Mesendoderm (in vitro differentiated cells): ENCODE measurements around the gene NTN1.

Source experiments
- DNase-seq: peaks from one replicate; pipeline ENCODE4 v3.0.0; 2013
- H2AK5ac ChIP-seq: 2 replicates; pipeline ENCODE4 v1.6.1; 2013; ENCODE audit warnings: low read length, inconsistent platforms
- H2BK120ac ChIP-seq: 2 replicates; pipeline ENCODE4 v1.6.1; 2013; ENCODE audit warnings: low read depth, mild to moderate bottlenecking, low read length, moderate library complexity, mixed read lengths
- H2BK15ac ChIP-seq: replicated peaks from 2 replicates; pipeline ENCODE4 v1.6.1; 2013; ENCODE audit warnings: low read depth, mild to moderate bottlenecking, moderate library complexity
- H2BK5ac ChIP-seq: 2 replicates; pipeline ENCODE4 v1.6.1; 2013; ENCODE audit warnings: low read length, inconsistent platforms
- H3K18ac ChIP-seq: 2 replicates; pipeline ENCODE4 v1.6.1; 2013; ENCODE audit warnings: mild to moderate bottlenecking, low read length, mixed read lengths
- H3K23ac ChIP-seq: one replicate; pipeline ENCODE4 v1.6.1; 2013; ENCODE audit warnings: low read length
- H3K27ac ChIP-seq: 2 replicates; pipeline ENCODE4 v1.5.1; 2013; ENCODE audit warnings: low read depth, mild to moderate bottlenecking, inconsistent platforms, low read length, moderate library complexity
- H3K27me3 ChIP-seq: 2 replicates; pipeline ENCODE4 v1.6.1; 2013; ENCODE audit warnings: low read length, control low read depth, mild to moderate bottlenecking, inconsistent platforms; ENCODE audit not compliant: insufficient read depth, poor library complexity
- H3K36me3 ChIP-seq: 2 replicates; pipeline ENCODE4 v1.6.1; 2013; ENCODE audit warnings: low read length, inconsistent platforms; ENCODE audit not compliant: control insufficient read depth, insufficient read depth
- H3K4ac ChIP-seq: one replicate; pipeline ENCODE4 v1.6.1; 2013; ENCODE audit warnings: low read depth, mild to moderate bottlenecking, low read length, moderate library complexity
- H3K4me1 ChIP-seq: 2 replicates; pipeline ENCODE4 v1.6.1; 2013; ENCODE audit warnings: low read depth, low read length, inconsistent platforms; ENCODE audit not compliant: control insufficient read depth
- H3K4me2 ChIP-seq: 2 replicates; pipeline ENCODE4 v1.6.1; 2013; ENCODE audit warnings: low read length
- H3K4me3 ChIP-seq: 2 replicates; pipeline ENCODE4 v1.5.1; 2013; ENCODE audit warnings: mild to moderate bottlenecking, low read length
- H3K56ac ChIP-seq: one replicate; pipeline ENCODE4 v1.6.1; 2013; ENCODE audit warnings: low read length
- H3K79me1 ChIP-seq: 2 replicates; pipeline ENCODE4 v1.6.1; 2013; ENCODE audit warnings: low read length, inconsistent platforms
- H3K79me2 ChIP-seq: 2 replicates; pipeline ENCODE4 v1.6.1; 2013; ENCODE audit warnings: mild to moderate bottlenecking, low read length; ENCODE audit not compliant: control insufficient read depth, insufficient read depth
- H3K9ac ChIP-seq: 2 replicates; pipeline ENCODE4 v1.6.1; 2013; ENCODE audit warnings: low read length, inconsistent platforms
- H4K5ac ChIP-seq: one replicate; pipeline ENCODE4 v1.6.1; 2013; ENCODE audit warnings: low read length
- H4K8ac ChIP-seq: one replicate; pipeline ENCODE4 v1.6.1; 2013; ENCODE audit warnings: low read depth, mild to moderate bottlenecking, control low read depth, low read length, moderate library complexity
- WGBS: extraction: QIAGEN DNeasy Blood & Tissue Kit; methylation state at CpG from one replicate; pipeline ENCODE4 v1.1.7; 2013; ENCODE audit warnings: low lambda C conversion rate, missing lambda C conversion rate; ENCODE audit not compliant: insufficient coverage; ENCODE audit errors: extremely low coverage; 5-methylcytosine and 5-hydroxymethylcytosine counted together

Gene NTN1

DNA sequence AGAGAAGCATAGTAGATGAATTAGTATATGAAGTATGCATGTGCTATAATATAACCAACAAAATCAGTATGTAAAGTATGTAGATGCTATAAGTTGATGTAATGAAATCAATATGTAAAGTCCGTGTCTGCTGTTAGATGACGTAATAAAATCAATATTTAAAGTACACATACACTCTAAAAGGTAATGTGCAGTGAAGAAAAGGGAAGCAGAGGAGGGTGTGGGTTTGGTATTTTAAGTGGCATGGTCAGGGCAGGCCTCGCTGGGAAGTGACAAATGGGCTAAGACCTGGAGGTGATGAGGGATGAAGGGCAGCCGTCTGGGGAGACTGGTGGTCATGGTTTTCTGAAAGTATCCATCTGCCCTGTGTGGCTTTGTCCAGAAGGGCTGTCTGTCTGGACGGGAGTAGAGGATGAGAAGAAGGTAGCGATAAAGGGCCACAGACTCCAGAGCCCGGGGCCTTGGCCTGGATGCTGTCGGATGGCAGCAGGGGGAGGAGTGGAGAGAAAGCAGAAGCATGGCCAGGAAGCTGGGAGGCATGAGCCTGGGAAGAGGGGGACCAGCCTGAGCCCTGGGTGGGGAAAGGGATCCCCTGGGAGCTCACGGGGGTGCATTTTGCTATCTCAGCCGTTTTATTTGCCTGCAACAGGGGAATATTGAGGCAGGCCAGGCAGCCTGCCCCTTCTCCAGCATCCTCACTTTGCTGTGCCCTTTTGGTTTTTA is 121.6 kb downstream of the NTN1 start:
- H3K27ac ChIP-seq = no peak overlapping the region
- no peak overlapping the region for H3K4ac ChIP-seq
- no peaks in the 10 kb centered on the region for H3K36me3 ChIP-seq
- no peak overlapping the region for H2BK120ac ChIP-seq
- WGBS = no CpG with 5 or more reads among the region's 10 CpGs
- no peak overlapping the region for H3K4me2 ChIP-seq
- no peak overlapping the region for H3K23ac ChIP-seq
- H3K4me1 ChIP-seq = peaks cover 8% of the 10 kb centered on the region
- H4K8ac ChIP-seq = no peak overlapping the region
- H3K4me3 ChIP-seq = no peak overlapping the region
- no peak overlapping the region for H2AK5ac ChIP-seq
- no peak overlapping the region for H4K5ac ChIP-seq
- no peaks in the 10 kb centered on the region for H3K79me2 ChIP-seq
- H2BK15ac ChIP-seq = no peak overlapping the region
- no peak for DNase-seq
- no peaks in the 10 kb centered on the region for H3K27me3 ChIP-seq
- no peak overlapping the region for H3K18ac ChIP-seq
- no peak overlapping the region for H3K9ac ChIP-seq
- H3K56ac ChIP-seq = no peak overlapping the region
- no peaks in the 10 kb centered on the region for H3K79me1 ChIP-seq
- H2BK5ac ChIP-seq = no peak overlapping the region

DNA sequence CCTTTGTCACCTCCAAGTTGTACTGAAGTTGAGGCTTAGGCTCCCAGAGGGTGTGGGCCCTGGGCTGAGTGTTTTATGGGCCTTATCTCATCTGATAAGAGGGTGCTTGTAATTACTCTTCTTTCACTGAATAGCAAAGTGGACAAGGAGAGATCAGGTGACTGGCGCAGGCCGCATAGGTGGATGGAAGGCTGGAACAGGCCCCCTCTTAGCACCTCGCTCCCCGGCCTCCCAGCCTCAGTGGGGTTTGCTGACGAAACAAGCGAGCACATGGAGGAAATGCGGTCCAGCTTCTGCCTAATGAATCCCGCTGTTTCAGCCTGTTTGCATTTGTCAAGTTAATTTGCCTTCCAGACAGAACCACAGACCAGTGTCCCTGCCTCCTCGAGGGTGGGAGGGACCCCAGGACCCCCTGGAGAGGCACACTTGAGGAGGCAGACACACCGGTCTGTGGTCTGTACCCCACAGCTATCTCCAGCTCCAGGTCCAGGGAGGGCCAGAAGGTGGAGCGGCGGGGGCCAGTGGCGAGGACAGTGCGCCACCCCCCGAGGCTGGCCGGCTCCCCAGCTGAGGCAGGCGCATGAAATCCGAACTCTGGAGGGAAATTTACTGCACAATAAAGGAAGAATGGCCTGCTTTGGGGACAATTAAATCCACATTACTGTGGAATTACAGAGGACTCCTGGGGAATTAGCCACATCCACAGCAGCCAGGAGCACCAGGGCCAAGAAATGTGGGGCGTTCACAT is 123.4 kb downstream of the NTN1 start:
- H3K56ac ChIP-seq = peak overlapping the region; percentile 42
- WGBS = no CpG with 5 or more reads among the region's 19 CpGs
- H2BK15ac ChIP-seq = no peak overlapping the region
- no peak overlapping the region for H4K5ac ChIP-seq
- no peaks in the 10 kb centered on the region for H3K27me3 ChIP-seq
- no peak overlapping the region for H2AK5ac ChIP-seq
- no peak overlapping the region for H2BK5ac ChIP-seq
- peaks cover 8% of the 10 kb centered on the region for H3K4me1 ChIP-seq
- no peaks in the 10 kb centered on the region for H3K36me3 ChIP-seq
- no peak overlapping the region for H3K18ac ChIP-seq
- no peak overlapping the region for H3K27ac ChIP-seq
- H3K4ac ChIP-seq = no peak overlapping the region
- no peak overlapping the region for H3K9ac ChIP-seq
- peak; percentile 72 for DNase-seq
- H4K8ac ChIP-seq = no peak overlapping the region
- H3K4me2 ChIP-seq = no peak overlapping the region
- H3K4me3 ChIP-seq = no peak overlapping the region
- no peaks in the 10 kb centered on the region for H3K79me1 ChIP-seq
- H3K79me2 ChIP-seq = no peaks in the 10 kb centered on the region
- no peak overlapping the region for H2BK120ac ChIP-seq
- H3K23ac ChIP-seq = no peak overlapping the region

GRCh38 chr17:9146064-9146463 is 124.8 kb downstream of the NTN1 start:
- DNase-seq = no peak
- Histone ChIP-seq H4K5ac (no peak overlapping the region), H3K4ac (no peak overlapping the region)

DNA sequence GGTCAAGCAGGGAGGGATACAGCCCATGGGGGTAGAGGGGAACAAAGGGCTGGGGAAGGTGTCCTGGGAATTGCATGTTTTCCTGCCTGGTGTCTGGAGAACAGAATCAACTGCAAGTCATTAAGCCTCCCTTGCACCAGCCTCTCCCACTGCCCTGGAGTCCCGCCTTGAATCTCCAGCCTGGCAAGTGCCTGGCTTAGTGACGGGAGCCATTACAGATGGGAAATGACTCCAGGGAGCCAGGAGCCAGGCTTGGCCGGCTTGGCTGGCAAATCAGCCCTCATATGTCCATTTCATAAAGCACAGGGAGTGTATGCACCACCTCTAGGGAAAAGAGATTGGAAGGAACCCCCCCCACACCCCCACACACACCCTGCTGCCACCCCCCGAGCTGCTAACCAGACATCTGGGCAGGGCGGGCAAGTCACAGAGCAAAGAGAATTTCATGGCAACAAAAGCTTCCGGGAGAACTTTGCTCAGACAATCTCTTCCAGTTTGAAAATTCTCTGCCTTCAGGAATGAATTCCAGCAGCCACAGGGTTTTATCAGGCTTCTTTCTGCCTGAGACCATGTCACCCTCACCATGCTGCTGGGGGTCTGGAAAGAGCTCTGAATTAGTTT is 127.7 kb downstream of the NTN1 start:
- Histone ChIP-seq H3K4ac (no peak overlapping the region), H2BK15ac (no peak overlapping the region)
- WGBS = no CpG with 5 or more reads among the region's 6 CpGs

More at GRCh38 chr17:9146064-9146463, 124.8 kb downstream of the NTN1 start:
- Histone ChIP-seq H3K9ac (no peak overlapping the region), H3K79me2 (no peaks in the 10 kb centered on the region), H3K27ac (no peak overlapping the region), H3K4me2 (no peak overlapping the region), H2BK120ac (no peak overlapping the region), H3K4me3 (no peak overlapping the region), H3K4me1 (peaks cover 10% of the 10 kb centered on the region), H2BK5ac (no peak overlapping the region), H3K79me1 (no peaks in the 10 kb centered on the region), H2AK5ac (no peak overlapping the region), H2BK15ac (no peak overlapping the region), H3K23ac (no peak overlapping the region), H3K27me3 (no peaks in the 10 kb centered on the region), H4K8ac (no peak overlapping the region), H3K56ac (no peak overlapping the region), H3K18ac (no peak overlapping the region), H3K36me3 (no peaks in the 10 kb centered on the region)
- no CpG with 5 or more reads among the region's 4 CpGs for WGBS

GRCh38 chr17:9150446-9151090 is 129.3 kb downstream of the NTN1 start:
- Histone ChIP-seq H3K23ac (no peak overlapping the region), H3K79me2 (no peaks in the 10 kb centered on the region), H3K27ac (peak overlapping the region; percentile 81), H2AK5ac (no peak overlapping the region), H2BK120ac (peak overlapping the region; percentile 8), H3K56ac (peak overlapping the region; percentile 59), H3K79me1 (no peaks in the 10 kb centered on the region), H3K18ac (peak overlapping the region; percentile 69), H2BK15ac (no peak overlapping the region), H3K4me1 (peaks cover 2% of the 10 kb centered on the region), H4K5ac (no peak overlapping the region), H3K27me3 (no peaks in the 10 kb centered on the region), H3K36me3 (no peaks in the 10 kb centered on the region), H3K4ac (peak overlapping the region; percentile 94), H3K9ac (no peak overlapping the region), H3K4me2 (no peak overlapping the region), H3K4me3 (no peak overlapping the region), H2BK5ac (peak overlapping the region; percentile 51), H4K8ac (no peak overlapping the region)
- no CpG with 5 or more reads among the region's 25 CpGs for WGBS
- DNase-seq = no peak

More for the DNA sequence above, 127.7 kb downstream of the NTN1 start:
- no peak overlapping the region for H3K9ac ChIP-seq
- H2BK120ac ChIP-seq = no peak overlapping the region
- no peak overlapping the region for H4K5ac ChIP-seq
- no peak overlapping the region for H3K23ac ChIP-seq
- no peak overlapping the region for H4K8ac ChIP-seq
- H3K18ac ChIP-seq = peak overlapping the region; percentile 54
- no peak overlapping the region for H2AK5ac ChIP-seq
- H3K4me3 ChIP-seq = no peak overlapping the region
- no peak overlapping the region for H2BK5ac ChIP-seq
- no peaks in the 10 kb centered on the region for H3K36me3 ChIP-seq
- H3K56ac ChIP-seq = peak overlapping the region; percentile 17
- no peak for DNase-seq
- no peaks in the 10 kb centered on the region for H3K27me3 ChIP-seq
- no peaks in the 10 kb centered on the region for H3K79me2 ChIP-seq
- H3K4me2 ChIP-seq = no peak overlapping the region
- no peak overlapping the region for H3K27ac ChIP-seq
- H3K79me1 ChIP-seq = no peaks in the 10 kb centered on the region
- H3K4me1 ChIP-seq = peaks cover 10% of the 10 kb centered on the region
